ENCODE results near the gene SAFB2.

The SAFB2 gene

DNA sequence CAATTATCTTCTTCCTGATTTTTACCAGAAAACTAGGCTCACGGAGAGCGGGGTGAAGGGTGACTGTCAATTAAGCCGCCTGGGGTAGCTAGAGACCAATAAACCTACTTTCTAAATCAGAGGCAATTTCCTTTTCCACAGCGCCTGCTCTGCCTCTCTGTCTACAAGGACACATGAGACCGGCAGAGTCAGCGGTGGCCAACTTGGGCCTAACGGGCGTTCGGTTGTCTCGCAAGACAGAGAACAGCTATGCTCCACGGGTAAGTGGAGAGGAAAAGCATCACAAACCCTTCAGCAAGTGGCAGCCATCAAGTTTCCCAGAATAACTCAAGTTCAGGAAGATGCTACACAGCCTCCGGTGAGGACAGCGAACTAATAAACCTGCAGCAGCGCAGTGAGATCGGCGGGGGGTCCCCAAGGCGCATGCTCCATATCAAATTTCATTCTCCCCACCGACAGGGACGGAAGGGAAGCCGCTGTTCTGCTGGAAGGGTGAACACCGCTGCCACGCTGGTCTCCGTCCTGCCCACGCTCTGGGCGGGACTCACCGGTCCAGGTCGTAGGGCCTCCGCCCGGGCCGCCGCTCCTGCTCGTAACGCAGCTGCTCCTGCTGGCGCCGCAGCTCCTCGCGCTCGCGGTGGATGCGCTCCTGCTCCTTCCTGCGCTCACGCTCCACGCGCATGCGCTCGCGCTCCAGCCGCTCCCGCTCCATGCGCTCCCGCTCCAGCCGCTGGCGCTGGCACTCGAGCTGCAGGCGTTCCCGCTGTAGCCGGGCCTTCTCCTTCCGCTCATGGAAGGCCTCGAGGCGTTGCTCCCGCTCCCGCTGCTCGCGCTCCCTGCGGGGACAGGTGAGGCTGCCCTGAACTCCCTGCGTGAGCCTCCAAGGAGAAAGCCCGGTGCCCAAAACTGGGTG, 29.0 kb downstream of the SAFB2 start:
- Histone ChIP-seq H3K36me3 (ENCODE audit: control insufficient read depth, insufficient read depth, low read length) (peaks cover 95% of the 10 kb centered on the region), H3K27ac (ENCODE audit: insufficient read depth, low read length, poor library complexity, severe bottlenecking) (no peak overlapping the region), H3K4me1 (ENCODE audit: control insufficient read depth, insufficient read depth, low read length, poor library complexity, severe bottlenecking) (no peaks in the 10 kb centered on the region), H3K27me3 (replicated peaks; ENCODE audit: control insufficient read depth, insufficient read depth, low read length, poor library complexity, severe bottlenecking) (no peaks in the 10 kb centered on the region), H3K4me3 (ENCODE audit: insufficient read depth, low read depth, low read length, poor library complexity, severe bottlenecking) (no peak overlapping the region), H3K9me3 (ENCODE audit: control insufficient read depth, low read length) (no peaks in the 10 kb centered on the region)
- no peak for DNase-seq

DNA sequence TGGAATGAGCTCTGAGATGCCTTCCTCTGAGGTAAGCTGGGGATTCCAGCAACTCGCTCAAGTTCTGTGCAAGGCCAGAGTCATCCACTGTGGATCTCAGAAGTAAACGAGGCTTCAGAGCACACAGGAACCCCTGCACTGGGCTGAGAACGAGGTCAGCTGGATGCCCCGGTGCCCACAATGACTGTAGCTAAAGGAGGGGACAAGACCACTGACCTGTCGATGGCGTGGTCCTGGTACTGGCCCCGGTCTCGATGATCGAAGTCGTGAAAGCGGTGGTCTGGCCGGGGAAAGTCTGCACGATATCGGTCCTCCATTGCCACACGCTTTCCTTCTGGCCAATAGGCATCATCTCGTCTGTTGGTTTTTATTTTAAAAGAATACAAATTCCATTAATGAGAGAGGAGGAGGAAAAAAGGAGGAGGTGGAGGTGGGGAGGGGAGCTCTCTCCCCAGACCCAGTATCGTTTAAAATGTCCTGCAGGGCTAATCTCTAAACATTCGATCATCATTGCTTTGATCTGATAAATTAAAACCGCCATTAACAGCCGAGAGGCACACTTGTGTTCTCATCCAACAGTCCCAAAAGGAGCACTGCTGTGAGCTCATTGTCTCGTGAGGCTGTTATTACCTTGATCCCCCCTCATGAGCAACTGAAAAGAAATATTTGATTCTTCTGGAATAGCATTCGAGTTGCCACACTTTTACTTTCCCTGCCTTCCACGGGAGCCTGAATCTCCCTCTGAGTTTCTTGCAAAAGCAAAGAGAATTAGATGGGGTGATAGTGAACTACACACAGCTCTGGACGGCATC, 29.8 kb downstream of the SAFB2 start:
- peaks cover 96% of the 10 kb centered on the region for H3K36me3 ChIP-seq (ENCODE audit: control insufficient read depth, insufficient read depth, low read length)
- H3K27me3 ChIP-seq (replicated peaks; ENCODE audit: control insufficient read depth, insufficient read depth, low read length, poor library complexity, severe bottlenecking) = no peaks in the 10 kb centered on the region
- no peaks in the 10 kb centered on the region for H3K4me1 ChIP-seq (ENCODE audit: control insufficient read depth, insufficient read depth, low read length, poor library complexity, severe bottlenecking)
- no peak overlapping the region for H3K4me3 ChIP-seq (ENCODE audit: insufficient read depth, low read depth, low read length, poor library complexity, severe bottlenecking)
- H3K9me3 ChIP-seq (ENCODE audit: control insufficient read depth, low read length) = no peaks in the 10 kb centered on the region
- no peak for DNase-seq
- no peak overlapping the region for H3K27ac ChIP-seq (ENCODE audit: insufficient read depth, low read length, poor library complexity, severe bottlenecking)

DNA sequence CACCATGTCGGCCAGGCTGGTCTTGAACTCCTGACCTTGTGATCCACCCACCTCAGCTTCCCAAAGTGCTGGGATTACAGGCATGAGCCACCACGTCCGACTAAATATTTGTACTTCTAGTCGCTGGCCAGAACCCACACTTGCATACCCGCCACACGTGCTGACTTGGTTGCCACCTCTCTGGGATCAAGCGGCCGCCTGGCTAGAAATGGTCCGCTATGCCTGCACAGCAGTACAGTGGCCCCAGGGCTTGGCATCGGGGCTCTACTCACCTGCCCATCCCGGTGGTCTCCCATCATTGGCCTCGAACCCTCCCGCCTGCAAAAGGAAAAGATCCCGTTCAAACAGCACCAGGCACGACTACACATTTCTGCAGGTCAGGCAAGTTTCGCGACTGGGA, 31.1 kb downstream of the SAFB2 start:
- no peaks in the 10 kb centered on the region for H3K9me3 ChIP-seq (ENCODE audit: control insufficient read depth, low read length)
- no peak overlapping the region for H3K4me3 ChIP-seq (ENCODE audit: insufficient read depth, low read depth, low read length, poor library complexity, severe bottlenecking)
- peaks cover 92% of the 10 kb centered on the region for H3K36me3 ChIP-seq (ENCODE audit: control insufficient read depth, insufficient read depth, low read length)
- no peaks in the 10 kb centered on the region for H3K27me3 ChIP-seq (replicated peaks; ENCODE audit: control insufficient read depth, insufficient read depth, low read length, poor library complexity, severe bottlenecking)
- H3K4me1 ChIP-seq (ENCODE audit: control insufficient read depth, insufficient read depth, low read length, poor library complexity, severe bottlenecking) = peaks cover 2% of the 10 kb centered on the region
- no peak overlapping the region for H3K27ac ChIP-seq (ENCODE audit: insufficient read depth, low read length, poor library complexity, severe bottlenecking)
- no peak for DNase-seq

- H3K9me3 ChIP-seq (ENCODE audit: control insufficient read depth, low read length) = no peaks in the 10 kb centered on the region
- no peaks in the 10 kb centered on the region for H3K27me3 ChIP-seq (replicated peaks; ENCODE audit: control insufficient read depth, insufficient read depth, low read length, poor library complexity, severe bottlenecking)
- H3K4me1 ChIP-seq (ENCODE audit: control insufficient read depth, insufficient read depth, low read length, poor library complexity, severe bottlenecking) = peaks cover 8% of the 10 kb centered on the region
- H3K4me3 ChIP-seq (ENCODE audit: insufficient read depth, low read depth, low read length, poor library complexity, severe bottlenecking) = no peak overlapping the region
- H3K27ac ChIP-seq (ENCODE audit: insufficient read depth, low read length, poor library complexity, severe bottlenecking) = no peak overlapping the region
- peaks cover 85% of the 10 kb centered on the region for H3K36me3 ChIP-seq (ENCODE audit: control insufficient read depth, insufficient read depth, low read length)
- no peak for DNase-seq
Measured at GRCh38 chr19:5590865-5591154, 31.8 kb downstream of the SAFB2 start.

- DNase-seq = no peak
- Histone ChIP-seq H3K9me3 (ENCODE audit: control insufficient read depth, low read length) (no peaks in the 10 kb centered on the region), H3K4me3 (ENCODE audit: insufficient read depth, low read depth, low read length, poor library complexity, severe bottlenecking) (no peak overlapping the region), H3K36me3 (ENCODE audit: control insufficient read depth, insufficient read depth, low read length) (peaks cover 80% of the 10 kb centered on the region), H3K27ac (ENCODE audit: insufficient read depth, low read length, poor library complexity, severe bottlenecking) (no peak overlapping the region), H3K4me1 (ENCODE audit: control insufficient read depth, insufficient read depth, low read length, poor library complexity, severe bottlenecking) (peaks cover 12% of the 10 kb centered on the region), H3K27me3 (replicated peaks; ENCODE audit: control insufficient read depth, insufficient read depth, low read length, poor library complexity, severe bottlenecking) (no peaks in the 10 kb centered on the region)
Measured at GRCh38 chr19:5590151-5590864, 32.3 kb downstream of the SAFB2 start.

- no peaks in the 10 kb centered on the region for H3K27me3 ChIP-seq (replicated peaks; ENCODE audit: control insufficient read depth, insufficient read depth, low read length, poor library complexity, severe bottlenecking)
- H3K4me3 ChIP-seq (ENCODE audit: insufficient read depth, low read depth, low read length, poor library complexity, severe bottlenecking) = no peak overlapping the region
- no peak for DNase-seq
- H3K36me3 ChIP-seq (ENCODE audit: control insufficient read depth, insufficient read depth, low read length) = peaks cover 72% of the 10 kb centered on the region
- H3K27ac ChIP-seq (ENCODE audit: insufficient read depth, low read length, poor library complexity, severe bottlenecking) = no peak overlapping the region
- H3K9me3 ChIP-seq (ENCODE audit: control insufficient read depth, low read length) = no peaks in the 10 kb centered on the region
- peaks cover 12% of the 10 kb centered on the region for H3K4me1 ChIP-seq (ENCODE audit: control insufficient read depth, insufficient read depth, low read length, poor library complexity, severe bottlenecking)
Measured at GRCh38 chr19:5588906-5589676, 33.5 kb downstream of the SAFB2 start.

- peaks cover 12% of the 10 kb centered on the region for H3K4me1 ChIP-seq (ENCODE audit: control insufficient read depth, insufficient read depth, low read length, poor library complexity, severe bottlenecking)
- no peaks in the 10 kb centered on the region for H3K9me3 ChIP-seq (ENCODE audit: control insufficient read depth, low read length)
- H3K27me3 ChIP-seq (replicated peaks; ENCODE audit: control insufficient read depth, insufficient read depth, low read length, poor library complexity, severe bottlenecking) = no peaks in the 10 kb centered on the region
- H3K27ac ChIP-seq (ENCODE audit: insufficient read depth, low read length, poor library complexity, severe bottlenecking) = no peak overlapping the region
- no peak for DNase-seq
- no peak overlapping the region for H3K4me3 ChIP-seq (ENCODE audit: insufficient read depth, low read depth, low read length, poor library complexity, severe bottlenecking)
- peaks cover 65% of the 10 kb centered on the region for H3K36me3 ChIP-seq (ENCODE audit: control insufficient read depth, insufficient read depth, low read length)
Measured at GRCh38 chr19:5588441-5588840, 34.1 kb downstream of the SAFB2 start.

DNA sequence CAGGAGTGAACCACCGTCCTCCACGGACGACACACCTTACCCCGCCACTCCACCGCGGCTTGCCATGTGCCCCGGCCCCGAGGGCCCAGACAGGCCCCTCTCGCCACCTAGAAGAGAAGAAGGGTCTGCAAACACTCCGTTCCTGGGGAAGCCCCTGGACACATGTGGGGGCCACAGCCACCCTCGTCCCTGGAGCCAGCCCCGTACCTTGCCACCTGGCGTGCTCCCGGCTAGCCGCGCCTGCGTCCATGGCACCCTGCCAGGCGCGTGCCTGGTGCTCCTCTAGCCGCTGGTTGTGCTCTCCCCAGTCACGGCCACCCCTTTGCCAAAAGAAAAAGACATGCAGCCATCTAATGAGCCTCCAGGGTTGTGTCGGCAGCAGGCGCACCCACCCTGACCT, 34.9 kb downstream of the SAFB2 start:
- DNase-seq = no peak
- H3K4me3 ChIP-seq (ENCODE audit: insufficient read depth, low read depth, low read length, poor library complexity, severe bottlenecking) = no peak overlapping the region
- no peaks in the 10 kb centered on the region for H3K27me3 ChIP-seq (replicated peaks; ENCODE audit: control insufficient read depth, insufficient read depth, low read length, poor library complexity, severe bottlenecking)
- H3K4me1 ChIP-seq (ENCODE audit: control insufficient read depth, insufficient read depth, low read length, poor library complexity, severe bottlenecking) = peaks cover 12% of the 10 kb centered on the region
- peaks cover 57% of the 10 kb centered on the region for H3K36me3 ChIP-seq (ENCODE audit: control insufficient read depth, insufficient read depth, low read length)
- H3K9me3 ChIP-seq (ENCODE audit: control insufficient read depth, low read length) = no peaks in the 10 kb centered on the region
- no peak overlapping the region for H3K27ac ChIP-seq (ENCODE audit: insufficient read depth, low read length, poor library complexity, severe bottlenecking)

- Histone ChIP-seq H3K27ac (ENCODE audit: insufficient read depth, low read length, poor library complexity, severe bottlenecking) (no peak overlapping the region), H3K4me1 (ENCODE audit: control insufficient read depth, insufficient read depth, low read length, poor library complexity, severe bottlenecking) (peaks cover 12% of the 10 kb centered on the region), H3K27me3 (replicated peaks; ENCODE audit: control insufficient read depth, insufficient read depth, low read length, poor library complexity, severe bottlenecking) (no peaks in the 10 kb centered on the region), H3K36me3 (ENCODE audit: control insufficient read depth, insufficient read depth, low read length) (peaks cover 51% of the 10 kb centered on the region), H3K4me3 (ENCODE audit: insufficient read depth, low read depth, low read length, poor library complexity, severe bottlenecking) (no peak overlapping the region), H3K9me3 (ENCODE audit: control insufficient read depth, low read length) (no peaks in the 10 kb centered on the region)
- DNase-seq = no peak
Measured at GRCh38 chr19:5587071-5587455, 35.5 kb downstream of the SAFB2 start.
